Measurements from ENCODE around the gene XPO4.
"Not testable (repeated sequence)": the region's sequence is repeated elsewhere in the genome, so short reads cannot be mapped to it uniquely, and the experiment has no call there.

Gene XPO4

DNA sequence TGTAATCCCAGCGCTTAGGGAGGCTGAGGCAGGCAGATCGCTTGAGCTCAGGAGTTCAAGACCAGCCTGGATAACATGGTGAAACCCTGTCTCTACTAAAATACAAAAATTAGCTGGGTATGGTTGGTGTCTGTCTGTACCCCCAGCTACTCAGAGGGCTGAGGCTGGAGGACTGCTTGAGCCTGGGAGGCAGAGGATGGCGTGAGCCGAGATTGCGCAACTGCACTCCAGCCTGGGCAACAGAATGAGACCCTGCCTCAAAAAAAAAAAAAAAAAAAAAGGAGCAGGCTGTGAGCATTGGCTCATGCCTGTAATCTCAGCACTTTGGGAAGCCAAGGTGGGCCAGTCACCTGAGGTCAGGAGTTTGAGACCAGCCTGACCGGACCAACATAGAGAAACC, 12.0 kb downstream of the XPO4 start:
- not testable (repeated sequence) for DNase-seq

DNA sequence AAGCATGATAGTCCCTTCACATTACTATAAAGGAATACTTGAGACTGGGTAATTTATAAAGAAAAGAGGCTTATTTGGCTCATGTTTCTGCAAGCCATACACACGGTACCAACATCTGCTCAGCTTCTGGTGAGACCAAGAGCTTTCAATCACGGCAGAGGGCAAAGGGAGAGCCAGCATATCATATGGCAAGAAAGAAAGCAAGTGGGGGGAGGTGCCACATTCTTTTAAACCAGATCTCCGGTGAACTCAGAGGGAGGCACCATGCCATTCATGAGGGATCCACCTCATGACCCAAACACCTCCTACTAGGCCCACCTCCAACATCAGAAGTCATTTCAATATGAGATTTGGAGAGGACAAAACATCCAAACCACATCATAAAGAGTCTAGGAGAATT, 20.3 kb downstream of the XPO4 start:
- no peak for DNase-seq

DNA sequence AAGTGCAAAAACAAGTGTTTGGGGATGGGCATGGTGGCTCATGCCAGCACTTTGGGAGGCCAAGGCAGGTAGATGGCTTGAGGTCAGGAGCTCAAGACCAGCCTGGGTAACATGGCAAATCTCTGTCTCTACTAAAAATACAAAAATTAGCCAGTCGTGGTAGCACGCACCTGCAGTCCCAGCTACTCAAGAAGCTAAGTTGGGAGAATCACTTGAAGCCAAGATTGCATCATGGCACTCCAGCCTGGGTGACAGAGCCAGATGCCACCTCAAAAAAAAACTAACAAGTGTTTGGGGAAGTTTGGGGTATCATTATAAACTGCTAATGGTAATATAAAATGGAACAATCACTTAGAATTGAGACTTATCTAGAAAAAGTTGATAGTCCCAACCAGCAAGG, 24.6 kb downstream of the XPO4 start:
- DNase-seq: no peak

DNA sequence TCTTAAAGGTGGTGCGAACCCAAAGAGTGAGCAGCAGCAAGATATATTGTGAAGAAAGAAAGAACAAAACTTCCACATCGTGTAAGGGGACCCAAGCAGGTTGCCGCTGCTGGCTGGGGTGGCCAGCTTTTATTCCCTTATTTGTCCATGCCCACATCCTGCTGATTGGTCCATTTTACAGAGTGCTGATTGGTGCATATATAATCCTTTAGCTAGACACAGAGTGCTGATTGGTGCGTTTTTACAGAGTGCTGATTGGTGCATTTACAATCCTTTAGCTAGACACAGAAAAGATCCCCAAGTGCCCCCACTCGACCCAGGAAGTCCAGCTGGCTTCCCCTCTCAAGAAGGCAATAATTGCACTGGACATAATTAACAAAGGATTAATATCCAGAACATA, 25.7 kb downstream of the XPO4 start:
- not testable (repeated sequence) for DNase-seq

DNA sequence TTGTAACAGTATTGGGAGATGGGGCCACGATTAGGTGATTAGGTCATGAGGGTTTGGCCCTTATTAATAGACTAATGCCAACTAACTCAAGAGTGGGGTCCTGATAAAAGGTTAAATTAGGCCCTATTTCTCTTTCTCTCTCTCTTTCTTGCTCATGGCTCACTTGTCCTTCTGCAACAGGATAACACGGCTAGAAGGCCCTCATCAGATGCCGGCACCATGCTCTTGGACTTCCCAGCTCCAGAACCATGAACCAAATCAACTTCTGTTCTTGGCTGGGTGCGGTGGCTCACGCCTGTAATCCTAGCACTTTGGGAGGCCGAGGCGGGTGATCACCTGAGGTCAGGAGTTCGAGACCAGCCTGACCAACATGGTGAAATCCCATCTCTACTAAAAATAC, 28.1 kb downstream of the XPO4 start:
- DNase-seq: not testable (repeated sequence)

DNA sequence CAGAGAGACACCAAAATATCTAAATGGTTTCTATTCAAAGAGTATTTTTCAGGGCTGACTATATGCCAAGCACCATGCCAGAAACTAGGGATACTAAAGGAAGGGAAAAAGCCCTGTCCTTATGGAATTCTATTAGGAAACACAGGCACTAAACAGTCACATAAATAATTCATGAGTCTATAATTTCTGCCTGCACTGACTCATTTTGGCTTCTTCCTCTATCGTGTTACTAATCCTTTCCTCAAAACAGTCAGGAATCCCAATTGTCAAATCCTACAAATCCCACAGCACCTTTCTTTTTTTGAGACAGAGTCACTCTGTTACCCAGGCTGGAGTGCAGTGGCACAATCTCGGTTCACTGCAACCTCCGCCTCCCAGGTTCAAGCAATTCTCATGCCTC, 29.2 kb downstream of the XPO4 start:
- DNase-seq: no peak

DNA sequence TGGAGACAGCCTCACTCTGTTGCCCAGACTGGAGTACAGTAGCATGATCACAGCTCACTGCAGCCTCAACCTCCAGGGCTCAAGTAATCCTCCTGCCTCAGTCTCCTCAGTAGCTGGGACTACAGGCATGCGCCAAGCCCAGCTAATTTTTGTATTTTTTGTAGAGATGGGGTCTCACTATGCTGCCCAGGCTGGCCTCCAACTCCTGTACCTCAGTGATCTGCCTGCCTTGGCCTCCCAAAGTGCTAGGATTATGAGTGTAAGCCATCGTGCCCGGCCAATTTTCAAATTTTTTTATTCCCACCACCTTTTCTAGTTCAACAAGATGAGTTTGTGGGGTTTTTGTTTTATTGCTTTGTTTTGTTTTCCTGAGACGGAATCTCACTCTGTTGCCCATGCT, 31.7 kb downstream of the XPO4 start:
- no peak for DNase-seq

DNA sequence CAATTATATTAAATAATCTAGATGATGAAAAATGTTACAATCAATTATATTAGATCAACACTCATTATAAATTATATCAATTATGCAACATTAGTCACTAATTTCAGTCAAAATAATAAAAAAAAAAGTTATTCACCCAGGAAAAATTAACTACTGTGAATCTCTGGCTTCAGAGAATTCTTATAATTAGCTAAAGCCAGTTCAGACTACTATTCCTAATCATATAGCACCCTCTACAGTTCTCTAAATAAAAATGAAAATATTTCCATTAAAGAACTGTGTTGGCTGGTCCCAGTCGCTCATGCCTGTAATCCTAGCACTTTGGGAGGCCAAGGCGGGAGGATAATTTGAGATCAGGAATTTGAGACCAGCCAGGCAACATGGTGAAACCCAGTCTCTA, 33.0 kb downstream of the XPO4 start:
- DNase-seq: no peak

DNA sequence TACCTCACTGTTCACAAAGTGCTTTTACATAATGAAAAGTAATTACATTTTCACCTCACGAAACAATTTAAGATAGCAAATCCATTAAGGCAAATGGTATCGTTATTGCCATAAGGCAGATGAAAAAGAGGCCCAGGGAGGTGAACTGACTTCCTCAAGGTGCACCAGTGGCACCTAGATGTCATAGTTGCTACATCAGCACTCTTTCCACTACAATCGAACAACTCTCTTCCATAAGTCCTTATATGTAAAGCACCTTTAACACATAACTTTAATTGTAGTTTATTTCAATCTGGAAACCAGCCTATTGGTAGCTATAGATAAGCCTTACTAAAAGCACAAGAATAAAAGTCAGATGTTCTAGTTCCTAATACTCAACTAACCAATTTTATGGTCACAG, 35.1 kb downstream of the XPO4 start:
- DNase-seq: no peak

DNA sequence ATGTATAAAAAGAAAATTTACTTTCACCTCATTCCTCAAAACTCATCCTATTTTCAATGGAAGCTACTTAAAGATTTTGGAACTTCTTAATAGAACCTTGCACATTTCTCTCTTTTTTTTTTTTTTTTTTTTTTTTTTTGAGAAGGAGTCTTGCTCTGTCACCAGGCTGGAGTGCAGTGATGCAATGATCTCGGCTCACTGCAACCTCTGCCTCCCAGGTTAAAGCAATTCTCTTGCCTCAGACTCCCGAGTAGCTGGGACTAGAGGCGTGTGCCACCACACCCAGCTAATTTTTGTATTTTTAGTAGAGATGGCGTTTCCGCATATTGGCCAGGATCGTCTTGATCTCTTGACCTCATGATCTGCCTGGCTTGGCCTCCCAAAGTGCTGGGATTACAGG, 40.9 kb downstream of the XPO4 start:
- DNase-seq: not testable (repeated sequence)

DNA sequence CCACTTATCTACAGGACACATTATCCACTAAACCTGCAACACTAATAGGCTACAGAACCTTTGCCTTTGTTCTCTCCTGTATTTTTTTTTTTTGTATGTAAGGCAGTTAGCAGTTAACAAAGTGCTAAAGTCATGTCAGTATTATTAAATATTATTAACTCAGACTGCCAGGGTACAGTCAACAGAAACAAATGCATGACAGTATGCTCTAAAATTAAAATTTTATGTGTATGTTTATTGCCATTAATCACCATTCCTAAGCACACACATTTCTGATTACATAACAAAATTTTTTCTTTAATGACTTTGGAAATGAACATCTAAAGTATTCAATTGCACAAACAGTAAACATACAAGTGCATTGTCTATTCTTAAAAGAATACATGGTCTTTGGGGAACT, 41.7 kb downstream of the XPO4 start:
- DNase-seq: no peak

DNA sequence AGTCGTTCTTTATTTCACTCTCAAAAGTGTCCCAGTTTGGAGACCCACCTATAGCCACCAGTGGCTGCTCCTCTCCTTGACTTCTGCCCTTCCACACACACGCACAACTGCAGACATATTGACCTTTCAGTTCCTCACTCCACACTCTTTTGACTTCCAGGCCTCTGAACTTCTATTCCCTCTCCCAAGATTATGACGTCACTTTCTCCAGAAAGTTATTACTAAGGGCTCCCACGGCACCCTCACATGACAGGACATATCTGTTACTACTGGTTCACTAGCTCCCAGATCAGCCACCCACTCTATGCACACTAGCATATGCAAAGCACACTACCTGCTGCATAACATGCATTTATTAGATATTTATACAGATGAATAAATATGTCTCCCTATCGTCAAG, 45.9 kb downstream of the XPO4 start:
- DNase-seq: no peak

DNA sequence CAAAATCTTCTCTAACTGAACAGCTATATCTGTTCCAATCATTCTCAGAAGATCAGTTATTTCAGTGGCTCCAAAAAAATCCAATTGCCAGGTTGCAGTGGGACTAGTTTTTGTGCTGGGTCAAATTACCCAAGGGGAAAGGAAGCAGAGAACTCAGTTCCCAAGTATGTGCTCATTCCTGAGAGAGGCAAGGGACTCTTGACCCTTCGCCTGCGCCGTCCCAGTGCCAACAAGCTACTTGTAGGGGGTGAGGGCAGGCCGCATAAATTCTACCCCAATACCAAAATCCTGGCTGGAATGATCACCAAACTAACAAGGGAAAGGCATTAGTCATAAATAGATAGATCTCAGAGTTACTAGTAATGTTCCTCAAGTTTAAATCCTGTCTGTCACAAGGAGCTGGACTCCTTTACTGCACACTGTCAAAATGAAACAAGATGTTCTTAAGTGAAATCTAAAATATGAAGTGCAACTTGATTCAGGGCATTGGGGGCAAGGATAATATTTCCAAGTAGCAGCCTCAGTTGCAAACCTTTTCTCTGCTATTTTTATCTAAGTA, 50.6 kb downstream of the XPO4 start:
- DNase-seq: no peak

DNA sequence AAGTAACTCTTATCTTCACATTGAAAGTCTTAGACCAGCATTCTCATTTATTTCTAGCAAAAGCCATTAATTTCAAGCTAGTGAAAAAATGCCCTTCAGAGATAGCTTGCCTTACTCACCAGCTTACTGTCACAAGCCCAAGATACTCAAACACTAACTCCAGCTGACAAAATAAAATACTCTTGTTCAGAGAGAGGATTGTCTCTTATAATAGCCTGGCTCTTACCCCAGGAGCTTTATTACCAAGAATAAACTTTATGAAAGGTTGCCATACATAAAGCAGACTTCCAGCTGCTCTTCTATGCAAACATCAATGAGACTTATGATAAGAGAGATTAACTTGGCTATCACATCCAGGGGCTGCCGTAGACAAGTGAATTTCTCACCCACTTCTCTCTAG, 53.6 kb downstream of the XPO4 start:
- no peak for DNase-seq

DNA sequence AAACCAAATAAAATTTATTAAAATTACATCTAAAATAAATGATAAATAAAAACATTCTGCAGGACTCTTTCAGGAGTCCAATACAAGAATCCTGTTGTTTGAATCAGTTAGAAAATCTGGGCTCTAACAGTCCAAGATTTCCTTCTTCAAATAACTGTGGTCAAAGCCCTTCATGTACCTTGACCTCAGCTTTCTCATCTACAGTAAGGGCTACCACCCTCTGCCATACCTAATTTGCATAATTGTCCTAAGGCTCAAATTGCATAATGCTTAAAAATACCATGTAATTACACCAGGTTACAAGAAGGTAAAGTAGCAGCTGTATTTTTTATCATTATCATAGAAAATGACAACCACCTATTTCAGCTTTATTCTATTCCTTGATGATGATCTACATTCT, 54.3 kb downstream of the XPO4 start:
- DNase-seq: no peak

DNA sequence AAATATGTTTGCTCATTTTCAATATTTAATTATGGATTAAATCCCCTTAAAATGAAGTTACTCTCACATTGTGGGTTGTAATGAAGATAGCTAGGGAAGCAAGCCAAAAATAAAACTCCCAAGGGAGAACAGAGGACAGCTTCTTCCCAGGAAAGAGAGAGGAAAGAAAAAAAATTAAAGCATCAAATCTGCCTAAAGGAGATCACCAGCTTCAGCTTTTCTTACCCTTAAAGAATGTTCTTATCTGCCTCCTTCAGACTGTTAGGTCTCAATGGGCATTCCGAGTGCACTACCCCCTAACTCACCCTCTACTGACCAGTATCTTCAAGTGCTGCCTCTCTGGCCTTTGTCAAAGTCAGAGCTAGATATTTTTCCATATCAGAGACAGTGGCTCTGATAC, 55.2 kb downstream of the XPO4 start:
- no peak for DNase-seq

DNA sequence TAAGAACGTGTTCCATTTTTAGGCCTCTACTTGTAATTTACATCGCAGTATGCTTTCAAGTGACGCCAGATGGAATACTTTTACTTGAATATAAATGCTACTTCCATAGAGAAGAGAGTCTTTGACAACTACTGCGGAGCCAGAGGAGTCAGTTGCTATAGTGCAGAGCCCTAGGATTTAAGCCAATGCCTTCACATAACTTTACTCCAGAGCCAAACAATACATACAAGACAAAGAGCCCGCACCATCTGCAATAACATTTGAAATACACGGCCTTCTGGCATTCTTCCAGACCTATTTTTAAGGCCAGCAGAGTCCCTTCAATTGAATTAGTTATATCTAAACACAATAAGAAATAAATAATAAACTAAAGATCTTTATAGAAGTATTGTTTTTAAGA, 59.4 kb downstream of the XPO4 start:
- DNase-seq: no peak

DNA sequence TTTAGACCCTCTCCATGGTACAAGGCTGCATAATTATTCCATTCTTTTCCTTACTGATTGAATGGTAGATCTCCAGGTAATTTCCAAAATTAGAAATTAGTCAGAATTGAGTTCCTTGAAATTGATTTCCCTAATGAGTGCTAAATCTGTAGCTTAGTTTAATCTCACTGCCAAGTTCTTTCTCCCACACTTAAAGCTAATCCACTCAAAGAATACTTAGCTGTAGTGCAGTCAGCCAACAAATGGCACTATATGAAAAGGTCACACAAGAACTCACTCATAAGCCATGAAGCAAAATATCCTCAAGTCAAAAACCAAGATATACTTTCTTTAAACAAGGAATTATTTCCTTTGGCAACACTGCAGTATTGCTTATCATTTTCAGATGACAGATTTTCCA, 62.0 kb downstream of the XPO4 start:
- no peak for DNase-seq

DNA sequence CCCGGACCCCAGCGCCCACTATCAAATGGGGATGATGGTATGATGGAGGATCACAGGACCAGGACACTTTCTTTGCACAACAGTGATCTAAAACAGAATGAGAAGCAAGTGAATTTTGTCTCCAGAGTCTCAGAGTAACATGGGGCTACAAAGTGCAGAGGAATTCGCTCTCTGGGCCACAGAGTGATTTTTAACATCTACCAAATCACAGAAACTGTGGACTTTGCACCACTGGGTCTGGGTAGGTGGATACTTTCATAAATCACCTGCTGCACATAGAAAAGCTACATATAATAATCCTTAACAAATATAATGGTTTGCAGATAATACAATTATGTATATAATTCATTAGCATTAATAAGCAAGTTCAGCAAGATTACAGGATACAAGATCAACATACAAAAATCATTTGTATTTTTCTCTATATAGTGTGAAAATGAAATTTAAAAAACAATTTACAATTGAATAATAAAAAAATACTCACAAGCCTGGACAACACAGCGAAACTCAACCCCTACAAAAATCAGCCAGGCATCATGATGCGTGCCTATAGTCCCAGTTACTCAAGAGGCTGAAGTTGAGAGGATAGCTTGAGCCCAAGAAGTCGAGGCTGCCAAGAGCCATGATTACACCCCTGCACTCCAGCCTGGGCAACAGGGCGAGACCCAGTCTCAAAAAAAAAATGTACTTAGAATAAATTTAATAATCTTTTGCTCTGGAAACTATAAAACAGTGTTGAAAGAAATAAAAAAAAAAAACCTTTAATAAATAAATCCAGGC, 68.5 kb downstream of the XPO4 start:
- no peak for DNase-seq

DNA sequence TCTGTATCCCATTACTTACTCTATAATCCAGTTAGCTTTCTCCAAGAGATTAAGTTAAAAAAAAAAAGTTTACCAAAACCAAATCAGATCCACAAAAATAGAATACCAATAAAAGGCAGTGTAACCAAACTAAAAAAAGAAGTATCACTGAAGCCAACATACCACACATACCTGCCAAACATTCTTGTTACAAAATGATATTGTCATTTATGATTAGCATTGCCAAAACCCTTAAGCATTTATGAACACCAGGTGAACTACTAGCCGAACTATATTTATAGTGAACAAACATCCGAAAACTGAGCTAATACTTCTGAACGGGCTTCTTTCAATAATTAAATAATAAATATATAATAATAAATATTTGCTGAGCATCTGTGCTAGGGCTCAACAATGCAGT, 69.7 kb downstream of the XPO4 start:
- DNase-seq: no peak

DNA sequence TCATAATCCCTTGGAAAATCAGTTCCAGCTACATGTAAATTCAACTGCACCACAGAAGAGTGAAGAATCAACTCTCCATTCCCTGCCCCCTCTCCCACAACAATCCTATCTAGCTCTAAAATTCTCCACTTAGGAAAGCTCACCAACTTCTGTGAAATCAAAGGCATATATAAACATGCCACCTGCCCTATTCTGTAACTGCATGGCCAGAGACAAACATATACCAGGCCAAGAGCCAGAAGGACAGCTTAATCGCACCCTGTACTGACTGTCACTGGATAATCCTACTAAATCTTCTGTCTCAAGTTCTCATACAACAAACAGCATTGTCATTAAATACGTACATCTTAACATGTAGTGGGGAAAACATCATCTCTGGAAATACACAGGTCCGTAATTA, 70.6 kb downstream of the XPO4 start:
- DNase-seq: no peak

DNA sequence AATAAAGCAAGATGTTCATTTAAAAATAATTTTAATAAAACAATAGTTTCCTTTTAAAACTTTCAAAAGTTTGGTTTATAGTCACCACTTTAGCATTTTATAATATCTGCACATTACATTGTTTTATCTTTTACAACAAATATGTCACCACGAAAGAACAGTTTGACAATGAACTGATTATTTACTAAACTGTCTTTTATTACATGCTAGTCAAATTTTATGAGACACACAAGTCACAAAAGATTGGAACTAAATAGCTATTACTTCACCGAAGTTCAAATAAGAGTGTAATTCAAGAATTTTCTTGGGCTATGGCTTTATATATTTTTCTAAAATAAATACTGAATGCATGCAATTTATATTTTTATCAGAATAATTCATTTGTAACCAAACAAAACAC, 71.3 kb downstream of the XPO4 start:
- no peak for DNase-seq

DNA sequence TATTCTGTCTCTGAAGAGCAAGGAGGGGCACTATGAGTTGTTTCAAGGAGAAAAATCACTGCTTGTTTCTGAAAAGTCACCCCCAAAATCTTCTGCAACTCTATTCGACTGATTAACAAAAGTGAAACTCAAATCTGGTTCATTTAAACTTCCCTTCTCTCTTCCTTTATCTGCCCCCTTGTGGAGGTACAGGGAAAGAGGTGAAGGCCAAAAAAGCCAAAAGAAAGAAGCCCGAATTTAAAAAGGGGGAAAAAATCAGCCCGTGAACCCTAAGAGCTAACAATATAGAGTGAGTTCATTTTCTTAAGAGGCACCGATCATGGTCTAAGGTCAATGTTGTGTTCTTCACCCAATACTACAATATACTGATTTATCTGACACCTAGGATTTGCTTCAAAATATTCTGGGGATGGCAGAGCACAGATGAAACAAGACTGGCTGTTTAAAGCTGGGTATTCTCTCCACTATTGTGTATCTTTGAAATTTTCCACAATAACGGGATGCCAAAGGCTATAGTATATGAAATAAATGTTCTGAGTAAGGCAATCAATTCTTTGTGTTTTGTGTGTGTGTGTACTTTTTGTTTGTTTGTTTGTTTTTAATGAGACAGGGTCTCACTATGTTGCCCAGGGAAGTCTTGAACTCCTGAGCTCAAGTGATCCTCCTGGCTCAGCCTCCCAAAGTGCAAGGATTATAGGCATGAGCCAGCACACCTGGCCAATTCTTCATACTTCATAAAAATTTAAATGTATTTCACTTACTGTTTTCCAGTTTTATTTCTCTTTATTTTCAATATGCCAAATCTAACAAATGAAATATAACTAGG, 73.8 kb downstream of the XPO4 start:
- DNase-seq: no peak

DNA sequence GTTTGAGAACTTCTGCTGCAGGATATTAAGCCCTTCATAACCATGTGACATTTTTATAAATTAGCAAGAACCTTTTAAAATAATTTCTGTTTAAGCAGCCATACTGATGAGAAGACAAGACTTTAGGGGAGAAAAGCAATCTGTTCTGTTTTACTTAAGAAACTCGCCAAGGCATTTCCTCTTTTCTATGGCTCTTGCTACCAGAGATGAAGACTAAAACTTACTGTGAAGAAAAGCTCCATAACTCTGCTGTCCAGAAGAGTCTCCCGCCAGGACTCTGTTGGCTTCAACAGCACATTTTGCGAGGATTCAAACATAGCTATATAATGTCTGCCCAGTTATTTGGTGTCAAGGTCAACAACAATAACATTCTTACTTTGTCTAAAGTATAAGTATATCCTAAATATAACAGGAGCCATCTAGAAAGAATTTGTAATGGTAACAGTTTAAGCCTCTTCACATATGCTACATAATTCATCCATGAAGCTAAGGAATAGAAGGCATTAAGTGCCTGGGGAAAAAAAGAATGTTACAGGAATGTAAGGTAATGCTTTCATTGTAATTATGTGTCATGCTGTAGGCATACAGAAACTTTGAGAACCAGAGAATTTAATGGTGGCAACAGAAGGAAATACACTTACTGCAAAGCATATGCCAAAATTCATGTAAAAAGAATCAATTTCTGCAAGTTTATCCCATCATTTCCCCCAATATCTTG, 75.5 kb downstream of the XPO4 start:
- DNase-seq: no peak
